Measurements from ENCODE around the gene RGS7BP.
"Not testable (repeated sequence)": the region's sequence is repeated elsewhere in the genome, so short reads cannot be mapped to it uniquely, and the experiment has no call there.

GRCh38 chr5:64558641-64559040 lies 52.8 kb downstream of the RGS7BP start:
- not testable (repeated sequence) for TF ChIP-seq EZH2 (IDR thresholded peaks at IDR 0.05; ENCODE audit: low read length, missing control alignments)
- TF ChIP-seq, protein P1, sequence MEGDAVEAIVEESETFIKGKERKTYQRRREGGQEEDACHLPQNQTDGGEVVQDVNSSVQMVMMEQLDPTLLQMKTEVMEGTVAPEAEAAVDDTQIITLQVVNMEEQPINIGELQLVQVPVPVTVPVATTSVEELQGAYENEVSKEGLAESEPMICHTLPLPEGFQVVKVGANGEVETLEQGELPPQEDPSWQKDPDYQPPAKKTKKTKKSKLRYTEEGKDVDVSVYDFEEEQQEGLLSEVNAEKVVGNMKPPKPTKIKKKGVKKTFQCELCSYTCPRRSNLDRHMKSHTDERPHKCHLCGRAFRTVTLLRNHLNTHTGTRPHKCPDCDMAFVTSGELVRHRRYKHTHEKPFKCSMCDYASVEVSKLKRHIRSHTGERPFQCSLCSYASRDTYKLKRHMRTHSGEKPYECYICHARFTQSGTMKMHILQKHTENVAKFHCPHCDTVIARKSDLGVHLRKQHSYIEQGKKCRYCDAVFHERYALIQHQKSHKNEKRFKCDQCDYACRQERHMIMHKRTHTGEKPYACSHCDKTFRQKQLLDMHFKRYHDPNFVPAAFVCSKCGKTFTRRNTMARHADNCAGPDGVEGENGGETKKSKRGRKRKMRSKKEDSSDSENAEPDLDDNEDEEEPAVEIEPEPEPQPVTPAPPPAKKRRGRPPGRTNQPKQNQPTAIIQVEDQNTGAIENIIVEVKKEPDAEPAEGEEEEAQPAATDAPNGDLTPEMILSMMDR (conservative IDR thresholded peaks at IDR 0.05 in 1 of 2, IDR thresholded peaks at IDR 0.05 in 1 of 2; ENCODE audit: low read depth in 1 of 2, low read length in 2 of 2) = not testable (repeated sequence)

Measured in fibroblast of lung (primary cell).